Spleen (tissue), 11 donors: ENCODE results near the gene CNTNAP2. TPM values are rescaled to one million over a fixed set of nuclear protein-coding genes. Genes with fewer than 3 reads are reported as not detected.

Experiments used
- DNase-seq: peaks from one replicate; pipeline ENCODE4 v3.0.0-alpha.2; 2020
- H3K27ac ChIP-seq, 8 donors: fragments of 200-600 bp; sonication (generic) in 7 of 8; 1 replicate in 4 of 8; 2 replicates in 4 of 8; pipeline versions ENCODE4 v1.5.0 to v1.8.0; 2016 to 2021; ENCODE audit warnings: inconsistent platforms in 4 of 8, mild to moderate bottlenecking in 4 of 8, moderate library complexity in 1 of 8
- H3K27me3 ChIP-seq, 7 donors: fragments of 200-600 bp; sonication (generic) in 6 of 7; replicated peaks in 1 of 7; 1 replicate in 4 of 7; 2 replicates in 3 of 7; pipeline versions ENCODE4 v1.5.0 to v1.8.0; 2016 to 2021; ENCODE audit warnings: inconsistent platforms in 3 of 7, mild to moderate bottlenecking in 1 of 7
- H3K36me3 ChIP-seq, 6 donors: fragments of 200-600 bp; sonication (generic) in 5 of 6; 1 replicate in 4 of 6; 2 replicates in 2 of 6; pipeline versions ENCODE4 v1.5.0 to v1.8.0; 2016 to 2021; ENCODE audit warnings: inconsistent platforms in 2 of 6
- H3K4me1 ChIP-seq, 6 donors: fragments of 200-600 bp; sonication (generic) in 5 of 6; 1 replicate in 3 of 6; 2 replicates in 3 of 6; pipeline versions ENCODE4 v1.5.0 to v1.8.0; 2016 to 2021; ENCODE audit warnings: inconsistent platforms in 3 of 6
- H3K4me3 ChIP-seq, 8 donors: fragments of 200-600 bp; sonication (generic) in 7 of 8; 1 replicate in 4 of 8; 2 replicates in 4 of 8; pipeline versions ENCODE4 v1.5.0 to v1.8.0; 2016 to 2021; ENCODE audit warnings: inconsistent platforms in 4 of 8, mild to moderate bottlenecking in 4 of 8, moderate library complexity in 2 of 8
- H3K9me3 ChIP-seq, 8 donors: fragments of 200-600 bp; sonication (generic) in 7 of 8; 1 replicate in 4 of 8; 2 replicates in 4 of 8; pipeline versions ENCODE4 v1.5.0 to v1.8.0; 2016 to 2021; ENCODE audit warnings: inconsistent platforms in 4 of 8
- POLR2A ChIP-seq, 3 donors: fragments of 450-650 bp; IDR thresholded peaks; one replicate each; pipeline ENCODE4 v1.5.1; 2017; ENCODE audit warnings: antibody characterized with exemption in 3 of 3, mild to moderate bottlenecking in 1 of 3
- POLR2AphosphoS5 ChIP-seq, 3 donors: sonication (generic); formaldehyde crosslinking; IDR thresholded peaks; one replicate each; pipeline ENCODE4 v1.5.1; 2017; ENCODE audit warnings: antibody characterized with exemption in 3 of 3
- WGBS, 5 donors: extraction: QIAGEN DNeasy Blood & Tissue Kit in 3 of 5; methylation state at CpG; one replicate each; pipeline versions ENCODE4 v1.1.5 to v1.1.7; 2013 to 2018; 5-methylcytosine and 5-hydroxymethylcytosine counted together
- intact Hi-C: fragments of 100-400 bp; cut with DNase I; formaldehyde crosslinking; loops from one replicate; pipeline ENCODE4 v1.15.0; 2023; ENCODE audit warnings: low total_unique reads
- polyA plus RNA-seq, 3 donors: library from polyadenylated mRNA; stranded (reverse); fragments of 200-250 nt; gene quantifications; one replicate each; pipeline ENCODE4 v1.2.1, GENCODE V29; 2013
- total RNA-seq, 7 donors: library from RNA; depleted of rRNA in 3 of 7; stranded (reverse); fragments of >200 nt in 3 of 7; fragmentation: NEBNext Ultra II Directional in 4 of 7; extraction: Animal tissue kit (Norgen Biotek cat#: 25700) in 4 of 7; gene quantifications; one replicate each; pipeline versions ENCODE4 v1.1.0 to v1.2.1, GENCODE V29; 2016 to 2021
- TF ChIP-seq, protein P1 (sequence below), 11 experiments: fragments of 200-600 bp in 7 of 11; fragments of 450-650 bp in 4 of 11; sonication (generic) in 4 of 11; IDR thresholded peaks in 8 of 11; conservative IDR thresholded peaks in 3 of 11; 1 replicate in 7 of 11; 2 replicates in 4 of 11; pipeline versions ENCODE4 v1.4.0 to v1.8.0; 2016 to 2021; ENCODE audit warnings: antibody characterized with exemption in 11 of 11, inconsistent platforms in 4 of 11, mild to moderate bottlenecking in 1 of 11
- donor health status: healthy with polysubstance abuse.
- donor health status: DM: no; HTN: no; CAD: no; lungs with moderate emphysema.
- donor health status: DM: no; HTN: no; CAD: no.
- donor health status: Bipolar disorder and iron deficiency.
- donor health status: healthy.
- donor health status: DM: no; HTN: no; CAD: no.
- donor health status: DM: yes; HTN: yes; CAD: no.

CNTNAP2 gene
- total and polyA plus RNA-seq, 10 donors: 0.13 to 2.0 (median 0.82) TPM

DNA sequence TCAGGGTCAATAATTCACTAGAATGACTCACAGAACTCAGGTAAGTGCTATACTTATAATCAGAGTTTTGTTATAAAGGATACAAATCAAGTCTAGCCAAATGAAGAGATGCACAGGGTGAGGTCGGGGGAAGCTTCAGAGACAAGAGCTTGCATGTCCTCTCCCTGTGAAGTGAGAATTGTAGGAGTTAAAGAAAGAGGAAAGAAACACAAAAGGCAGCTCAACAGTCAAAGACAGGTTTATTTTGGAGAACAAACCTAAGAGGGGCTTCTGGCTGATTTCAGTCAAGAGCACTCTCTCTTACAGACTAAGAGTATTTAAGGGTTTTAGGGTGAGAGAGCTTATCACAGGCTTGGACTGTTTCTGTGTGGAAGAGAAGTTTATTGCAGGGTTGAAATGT, 1873.5 kb downstream of the CNTNAP2 start:
- no peak overlapping the region for H3K4me3 ChIP-seq
- H3K36me3 ChIP-seq: no peaks in the 10 kb centered on the region
- no peaks in the 10 kb centered on the region for H3K27me3 ChIP-seq
- no peaks in the 10 kb centered on the region for H3K4me1 ChIP-seq
- intact Hi-C loops: no loop called here
- peaks cover 0 to 12% (median 0%) of the 10 kb centered on the region in 8 donors for H3K9me3 ChIP-seq
- TF ChIP-seq POLR2AphosphoS5 (IDR thresholded peaks at IDR 0.05) (no peak), POLR2A (IDR thresholded peaks at IDR 0.05) (no peak)
- TF ChIP-seq, protein P1, sequence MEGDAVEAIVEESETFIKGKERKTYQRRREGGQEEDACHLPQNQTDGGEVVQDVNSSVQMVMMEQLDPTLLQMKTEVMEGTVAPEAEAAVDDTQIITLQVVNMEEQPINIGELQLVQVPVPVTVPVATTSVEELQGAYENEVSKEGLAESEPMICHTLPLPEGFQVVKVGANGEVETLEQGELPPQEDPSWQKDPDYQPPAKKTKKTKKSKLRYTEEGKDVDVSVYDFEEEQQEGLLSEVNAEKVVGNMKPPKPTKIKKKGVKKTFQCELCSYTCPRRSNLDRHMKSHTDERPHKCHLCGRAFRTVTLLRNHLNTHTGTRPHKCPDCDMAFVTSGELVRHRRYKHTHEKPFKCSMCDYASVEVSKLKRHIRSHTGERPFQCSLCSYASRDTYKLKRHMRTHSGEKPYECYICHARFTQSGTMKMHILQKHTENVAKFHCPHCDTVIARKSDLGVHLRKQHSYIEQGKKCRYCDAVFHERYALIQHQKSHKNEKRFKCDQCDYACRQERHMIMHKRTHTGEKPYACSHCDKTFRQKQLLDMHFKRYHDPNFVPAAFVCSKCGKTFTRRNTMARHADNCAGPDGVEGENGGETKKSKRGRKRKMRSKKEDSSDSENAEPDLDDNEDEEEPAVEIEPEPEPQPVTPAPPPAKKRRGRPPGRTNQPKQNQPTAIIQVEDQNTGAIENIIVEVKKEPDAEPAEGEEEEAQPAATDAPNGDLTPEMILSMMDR (IDR thresholded peaks at IDR 0.05 in 8 of 11, conservative IDR thresholded peaks at IDR 0.05 in 3 of 11): no peak
- no peak for DNase-seq
- no peak overlapping the region for H3K27ac ChIP-seq
- WGBS, 5 donors: 58 to 72% (median 64%) methylated on average over 1 of the region's 1 CpG

DNA sequence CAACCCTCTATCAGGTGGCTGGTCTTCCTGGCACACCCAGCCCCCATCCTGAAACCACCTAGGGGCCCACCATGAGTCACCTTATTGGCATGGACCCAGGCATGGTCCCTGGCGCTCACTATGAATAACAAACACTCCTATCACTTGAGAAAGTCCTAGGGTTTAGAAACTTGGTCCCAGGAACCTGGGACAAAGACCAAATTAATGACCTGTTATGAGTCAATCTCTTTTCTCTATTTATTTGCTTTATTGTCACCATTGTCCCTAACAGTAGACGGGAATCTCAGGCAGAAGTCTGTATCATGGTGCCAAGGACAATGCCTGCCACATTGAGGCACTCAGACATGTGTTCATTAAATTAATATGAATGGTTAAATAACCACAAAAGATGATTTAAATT, 1874.3 kb downstream of the CNTNAP2 start:
- WGBS, 5 donors: 67 to 84% (median 80%) methylated on average over 2 of the region's 2 CpGs
- H3K36me3 ChIP-seq: no peaks in the 10 kb centered on the region
- peaks cover 0 to 12% (median 0%) of the 10 kb centered on the region in 8 donors for H3K9me3 ChIP-seq
- H3K27ac ChIP-seq: no peak overlapping the region
- intact Hi-C loops: no loop called here
- no peaks in the 10 kb centered on the region for H3K4me1 ChIP-seq
- no peak overlapping the region for H3K4me3 ChIP-seq
- no peaks in the 10 kb centered on the region for H3K27me3 ChIP-seq
- no peak for DNase-seq
- TF ChIP-seq, protein P1 (IDR thresholded peaks at IDR 0.05 in 8 of 11, conservative IDR thresholded peaks at IDR 0.05 in 3 of 11): no peak
- TF ChIP-seq POLR2AphosphoS5 (IDR thresholded peaks at IDR 0.05): no peak
- no peak for TF ChIP-seq POLR2A (IDR thresholded peaks at IDR 0.05)

DNA sequence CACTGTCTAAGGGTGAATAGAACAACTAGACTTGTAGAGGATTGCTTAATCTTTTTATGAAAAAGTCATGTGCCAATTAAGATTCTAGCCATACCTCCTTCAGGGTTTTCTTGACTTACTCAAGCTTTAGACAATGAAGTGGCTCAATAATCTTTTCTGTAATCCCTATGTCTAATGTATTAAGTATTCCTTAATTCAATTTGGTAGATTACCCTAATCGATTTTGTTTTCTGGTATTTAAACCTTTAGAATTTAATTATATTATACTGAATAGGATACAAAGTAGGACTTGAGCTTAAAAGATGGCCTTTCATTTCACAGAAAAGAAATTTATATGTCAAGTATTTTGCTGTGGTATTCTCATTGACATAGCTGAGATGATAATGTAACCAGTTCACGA, 1876.1 kb downstream of the CNTNAP2 start:
- intact Hi-C loops: no loop called here
- Histone ChIP-seq H3K27me3 (no peaks in the 10 kb centered on the region), H3K36me3 (no peaks in the 10 kb centered on the region), H3K27ac (no peak overlapping the region), H3K4me1 (no peaks in the 10 kb centered on the region), H3K4me3 (no peak overlapping the region), H3K9me3 (peaks cover 0 to 12% (median 0%) of the 10 kb centered on the region in 8 donors)
- WGBS, 5 donors: 83 to 94% (median 92%) methylated on average over 2 of the region's 2 CpGs
- DNase-seq: no peak
- TF ChIP-seq POLR2AphosphoS5 (IDR thresholded peaks at IDR 0.05): no peak
- no peak for TF ChIP-seq POLR2A (IDR thresholded peaks at IDR 0.05)
- TF ChIP-seq, protein P1 (IDR thresholded peaks at IDR 0.05 in 8 of 11, conservative IDR thresholded peaks at IDR 0.05 in 3 of 11): no peak

DNA sequence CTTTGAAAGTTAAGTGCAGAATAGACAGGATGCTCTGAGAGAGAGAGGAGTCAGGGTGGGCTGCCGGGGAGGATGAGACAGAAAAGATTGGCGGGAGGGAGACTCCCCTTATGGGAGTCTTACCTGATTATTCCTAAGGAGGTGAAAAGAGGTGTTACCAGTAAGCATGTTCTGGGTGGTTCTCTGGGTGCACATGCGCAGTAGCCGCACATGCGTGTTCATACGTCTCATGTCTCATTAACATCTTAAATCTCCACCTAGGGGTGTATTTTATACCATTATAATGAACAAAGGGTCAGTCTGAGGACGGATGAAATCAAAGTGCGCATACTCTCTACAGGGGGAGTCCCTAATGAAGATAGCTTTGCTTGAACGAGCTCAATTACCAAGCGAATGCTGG, 1881.0 kb downstream of the CNTNAP2 start:
- Histone ChIP-seq H3K9me3 (no peaks in the 10 kb centered on the region), H3K27me3 (no peaks in the 10 kb centered on the region), H3K36me3 (no peaks in the 10 kb centered on the region), H3K27ac (no peak overlapping the region), H3K4me3 (no peak overlapping the region), H3K4me1 (no peaks in the 10 kb centered on the region)
- DNase-seq: no peak
- TF ChIP-seq POLR2AphosphoS5 (IDR thresholded peaks at IDR 0.05): no peak
- TF ChIP-seq, protein P1 (IDR thresholded peaks at IDR 0.05 in 8 of 11, conservative IDR thresholded peaks at IDR 0.05 in 3 of 11): no peak
- WGBS, 5 donors: 93 to 95% (median 95%) methylated on average over 10 of the region's 10 CpGs
- intact Hi-C loops: no loop called here
